Choroid plexus epithelial cell (primary cell): ENCODE results near the gene POLR2C.
A peak's percentile ranks its signal among the peaks of the same experiment; 100 is the strongest.

Experiments used
- DNase-seq: peaks from one replicate; pipeline ENCODE4 v3.0.0-alpha.2; 2010; ENCODE audit warnings: low read depth
- H3K4me3 ChIP-seq: 2 replicates; pipeline ENCODE4 v1.5.1; 2011; ENCODE audit warnings: low read depth, mild to moderate bottlenecking, control low read depth, low read length, moderate library complexity
- CTCF ChIP-seq: conservative IDR thresholded peaks from 2 replicates; pipeline ENCODE4 v1.5.1; 2011; ENCODE audit warnings: low read depth, mild to moderate bottlenecking, control low read depth, inconsistent platforms, low read length, moderate library complexity

POLR2C gene

GRCh38 chr16:57447186-57447962, 15.1 kb upstream of the POLR2C start, which contains the start of the genes CIAPIN1 and COQ9:
Gene CIAPIN1, minus strand, starts transcription at chr16:57447385. Its CDS starts 6,457 bp downstream, at chr16:57440928.
Gene COQ9, plus strand, starts transcription at chr16:57447479. Its CDS starts 27 bp downstream, at chr16:57447506.
- peak within 1 kb of the TSS; percentile 87 for H3K4me3 ChIP-seq
- no peak for TF ChIP-seq CTCF
- peak; percentile 95 for DNase-seq

DNA sequence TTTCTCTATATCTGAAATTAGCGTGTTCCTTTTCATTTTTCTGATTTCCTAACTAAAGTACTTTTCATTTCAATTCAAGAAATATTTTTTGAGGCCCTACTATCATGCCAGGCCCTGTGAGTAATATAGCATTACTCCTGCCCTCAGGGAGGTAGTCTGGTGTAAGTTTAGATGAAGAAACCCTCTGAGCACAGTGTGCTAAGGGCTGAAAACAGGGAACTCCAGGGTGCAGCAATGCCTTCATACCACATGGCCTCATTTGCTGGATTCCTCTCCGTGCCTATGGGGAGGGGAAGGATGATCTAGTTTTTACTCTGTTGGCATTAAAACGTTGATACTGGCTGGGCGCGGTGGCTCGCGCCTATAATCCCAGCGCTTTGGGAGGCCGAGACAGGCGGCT, 10.5 kb upstream of the POLR2C start:
- no peak overlapping the region for H3K4me3 ChIP-seq
- no peak for DNase-seq
- no peak for TF ChIP-seq CTCF

- TF ChIP-seq CTCF: no peak
- no peak for DNase-seq
- H3K4me3 ChIP-seq: peak overlapping the region; percentile 96
These were observed 491 bp downstream of the POLR2C start for GRCh38 chr16:57462978-57463362.

DNA sequence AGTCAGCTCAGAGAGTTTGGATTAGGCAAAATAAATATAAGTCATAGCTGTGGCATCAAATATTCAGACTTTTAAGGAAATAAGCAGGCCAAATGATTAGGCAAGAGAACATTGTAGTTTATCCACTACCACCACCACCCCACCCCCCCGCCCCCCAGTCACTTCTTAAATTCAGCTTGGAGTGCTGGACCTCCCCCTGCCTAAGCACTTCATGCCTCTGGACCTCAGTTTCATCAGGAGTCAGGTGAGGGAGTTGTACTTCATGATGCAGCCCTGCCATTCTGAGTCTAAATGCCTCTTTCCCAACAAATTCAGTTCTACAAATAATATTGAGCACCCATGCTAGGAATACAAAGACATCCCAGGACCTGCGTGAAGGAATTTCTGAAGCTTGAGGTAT, 2.0 kb downstream of the POLR2C start:
- DNase-seq: no peak
- no peak overlapping the region for H3K4me3 ChIP-seq
- no peak for TF ChIP-seq CTCF

- no peak for DNase-seq
These were observed 5.9 kb downstream of the POLR2C start for GRCh38 chr16:57468346-57468745.

DNA sequence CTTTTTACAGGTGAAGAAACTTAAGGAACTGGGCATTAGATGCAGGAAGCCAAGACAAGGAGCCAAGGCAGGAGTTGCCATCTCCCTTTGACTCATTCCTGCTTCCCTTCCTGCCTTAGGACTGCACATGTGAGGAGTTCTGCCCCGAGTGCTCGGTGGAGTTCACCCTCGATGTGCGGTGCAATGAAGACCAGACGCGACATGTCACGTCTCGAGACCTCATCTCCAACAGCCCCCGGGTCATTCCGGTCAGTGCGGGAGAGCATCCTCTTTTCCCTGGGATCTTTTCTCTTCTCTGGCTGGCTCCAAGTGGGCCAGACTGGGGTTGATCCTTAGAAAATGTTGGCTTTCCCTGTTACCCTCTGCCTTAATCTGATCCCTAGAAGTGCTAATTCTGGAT, 6.6 kb downstream of the POLR2C start:
- H3K4me3 ChIP-seq: no peak overlapping the region
- DNase-seq: no peak
- TF ChIP-seq CTCF: no peak

More at GRCh38 chr16:57468346-57468745, 5.9 kb downstream of the POLR2C start:
- H3K4me3 ChIP-seq: no peak overlapping the region
- TF ChIP-seq CTCF: no peak
